Measurements from ENCODE around the gene LAMP5. TPM values are rescaled to one million over a fixed set of nuclear protein-coding genes. Genes with fewer than 3 reads are reported as not detected.

LAMP5 gene
- total RNA-seq, 4 donors from 2014 or later: 0.36 to 1.8 TPM; not detected in 2

DNA sequence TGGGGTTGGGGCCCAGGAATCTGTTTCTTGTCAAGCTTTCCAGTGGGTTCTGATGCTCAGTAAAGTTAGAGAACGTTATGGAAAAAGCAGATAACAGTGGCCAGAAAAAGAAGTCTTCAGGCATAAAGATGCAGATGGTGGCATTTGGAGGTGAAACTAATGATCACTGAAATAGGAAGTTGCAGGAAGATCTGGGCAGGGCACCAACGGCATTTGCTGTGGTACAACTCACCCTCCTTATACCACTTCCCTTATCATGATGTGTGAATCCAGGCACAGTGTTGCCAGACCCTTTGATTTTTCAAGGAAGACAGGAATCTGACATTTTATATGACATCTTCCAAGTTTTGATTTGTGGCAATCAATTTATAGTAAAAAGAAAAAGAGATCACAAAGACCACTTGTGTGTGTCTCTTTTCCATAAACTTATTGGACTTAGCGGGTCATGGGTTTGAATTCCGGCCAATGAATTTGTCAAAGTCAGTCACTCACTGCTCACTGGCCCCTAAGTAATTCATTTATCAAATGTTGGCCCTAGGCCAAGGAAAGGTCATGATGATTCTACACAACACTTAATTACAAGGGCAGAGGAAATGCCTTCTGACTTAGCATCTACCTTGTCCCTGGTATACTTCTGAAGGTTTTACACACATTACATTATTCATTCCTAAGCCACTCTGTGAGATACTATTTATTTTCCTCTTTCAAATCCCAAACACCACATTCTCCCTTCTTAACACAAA is 37.6 kb downstream of the LAMP5 start:
- no peak overlapping the region for H3K27ac ChIP-seq
- H3K9me3 ChIP-seq: no peaks in the 10 kb centered on the region
- WGBS: 59% methylated on average over 4 of the region's 4 CpGs
- H3K4me1 ChIP-seq: no peaks in the 10 kb centered on the region
- DNase-seq (ENCODE audit: low spot score in 2 of 2): no peak
- H3K36me3 ChIP-seq: no peaks in the 10 kb centered on the region
- no peaks in the 10 kb centered on the region for H3K27me3 ChIP-seq
- H3K4me3 ChIP-seq: no peak overlapping the region
- no peak for TF ChIP-seq POLR2AphosphoS5 (IDR thresholded peaks at IDR 0.05)
- TF ChIP-seq, protein P1, sequence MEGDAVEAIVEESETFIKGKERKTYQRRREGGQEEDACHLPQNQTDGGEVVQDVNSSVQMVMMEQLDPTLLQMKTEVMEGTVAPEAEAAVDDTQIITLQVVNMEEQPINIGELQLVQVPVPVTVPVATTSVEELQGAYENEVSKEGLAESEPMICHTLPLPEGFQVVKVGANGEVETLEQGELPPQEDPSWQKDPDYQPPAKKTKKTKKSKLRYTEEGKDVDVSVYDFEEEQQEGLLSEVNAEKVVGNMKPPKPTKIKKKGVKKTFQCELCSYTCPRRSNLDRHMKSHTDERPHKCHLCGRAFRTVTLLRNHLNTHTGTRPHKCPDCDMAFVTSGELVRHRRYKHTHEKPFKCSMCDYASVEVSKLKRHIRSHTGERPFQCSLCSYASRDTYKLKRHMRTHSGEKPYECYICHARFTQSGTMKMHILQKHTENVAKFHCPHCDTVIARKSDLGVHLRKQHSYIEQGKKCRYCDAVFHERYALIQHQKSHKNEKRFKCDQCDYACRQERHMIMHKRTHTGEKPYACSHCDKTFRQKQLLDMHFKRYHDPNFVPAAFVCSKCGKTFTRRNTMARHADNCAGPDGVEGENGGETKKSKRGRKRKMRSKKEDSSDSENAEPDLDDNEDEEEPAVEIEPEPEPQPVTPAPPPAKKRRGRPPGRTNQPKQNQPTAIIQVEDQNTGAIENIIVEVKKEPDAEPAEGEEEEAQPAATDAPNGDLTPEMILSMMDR (IDR thresholded peaks at IDR 0.05): no peak
- TF ChIP-seq EP300 (IDR thresholded peaks at IDR 0.05): no peak
- TF ChIP-seq POLR2A (IDR thresholded peaks at IDR 0.05): no peak

DNA sequence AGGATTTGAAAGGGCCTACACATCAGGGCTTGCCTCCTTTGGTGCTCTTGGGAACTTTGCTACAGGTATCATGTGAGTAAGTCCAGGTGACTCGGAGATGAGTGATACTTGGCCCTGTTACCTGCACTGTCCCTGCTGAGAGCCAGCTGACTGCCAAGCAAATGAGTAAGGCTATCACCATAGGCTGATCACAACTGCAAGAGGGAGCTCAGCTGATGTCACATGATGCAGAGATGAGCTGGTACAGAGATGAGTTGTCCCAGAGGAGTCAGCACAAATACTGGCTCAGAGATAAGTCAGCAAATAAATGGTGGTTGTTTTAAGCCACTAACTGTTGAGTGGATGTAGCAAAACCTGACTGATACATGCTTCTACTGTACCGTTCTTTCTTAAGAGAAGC is 41.4 kb downstream of the LAMP5 start:
- TF ChIP-seq, protein P1 (IDR thresholded peaks at IDR 0.05): no peak
- no peak for TF ChIP-seq POLR2AphosphoS5 (IDR thresholded peaks at IDR 0.05)
- TF ChIP-seq EP300 (IDR thresholded peaks at IDR 0.05): no peak
- TF ChIP-seq POLR2A (IDR thresholded peaks at IDR 0.05): no peak
- H3K4me1 ChIP-seq: no peaks in the 10 kb centered on the region
- no peak overlapping the region for H3K4me3 ChIP-seq
- no peak overlapping the region for H3K27ac ChIP-seq
- H3K36me3 ChIP-seq: no peaks in the 10 kb centered on the region
- DNase-seq (ENCODE audit: low spot score in 2 of 2): no peak
- WGBS: 85% methylated on average over 2 of the region's 2 CpGs
- no peaks in the 10 kb centered on the region for H3K9me3 ChIP-seq
- H3K27me3 ChIP-seq: peaks cover 2% of the 10 kb centered on the region

DNA sequence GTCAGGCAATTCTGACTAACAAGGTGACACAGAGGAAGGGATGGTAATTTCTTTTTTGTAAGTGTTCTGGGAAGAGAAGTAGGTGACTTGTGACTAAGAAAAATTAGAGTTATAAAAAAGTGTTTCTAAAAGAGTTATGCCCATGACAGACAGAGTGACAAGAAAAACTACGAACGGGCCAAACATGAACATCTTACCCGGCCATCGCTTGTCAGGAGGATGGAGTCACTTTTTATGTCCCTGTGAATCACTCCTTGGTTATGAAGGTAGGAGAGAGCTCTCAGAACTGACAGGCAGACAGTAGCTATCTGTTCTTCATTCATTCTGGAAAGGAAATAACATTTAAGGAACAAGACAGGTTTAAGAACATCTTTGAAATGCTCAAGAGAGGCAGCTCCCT is 43.0 kb downstream of the LAMP5 start:
- WGBS: 87% methylated on average over 4 of the region's 4 CpGs
- no peak for TF ChIP-seq EP300 (IDR thresholded peaks at IDR 0.05)
- no peak overlapping the region for H3K4me3 ChIP-seq
- H3K36me3 ChIP-seq: no peaks in the 10 kb centered on the region
- no peaks in the 10 kb centered on the region for H3K9me3 ChIP-seq
- H3K27me3 ChIP-seq: peaks cover 4% of the 10 kb centered on the region
- no peaks in the 10 kb centered on the region for H3K4me1 ChIP-seq
- no peak overlapping the region for H3K27ac ChIP-seq
- no peak for DNase-seq (ENCODE audit: low spot score in 2 of 2)

DNA sequence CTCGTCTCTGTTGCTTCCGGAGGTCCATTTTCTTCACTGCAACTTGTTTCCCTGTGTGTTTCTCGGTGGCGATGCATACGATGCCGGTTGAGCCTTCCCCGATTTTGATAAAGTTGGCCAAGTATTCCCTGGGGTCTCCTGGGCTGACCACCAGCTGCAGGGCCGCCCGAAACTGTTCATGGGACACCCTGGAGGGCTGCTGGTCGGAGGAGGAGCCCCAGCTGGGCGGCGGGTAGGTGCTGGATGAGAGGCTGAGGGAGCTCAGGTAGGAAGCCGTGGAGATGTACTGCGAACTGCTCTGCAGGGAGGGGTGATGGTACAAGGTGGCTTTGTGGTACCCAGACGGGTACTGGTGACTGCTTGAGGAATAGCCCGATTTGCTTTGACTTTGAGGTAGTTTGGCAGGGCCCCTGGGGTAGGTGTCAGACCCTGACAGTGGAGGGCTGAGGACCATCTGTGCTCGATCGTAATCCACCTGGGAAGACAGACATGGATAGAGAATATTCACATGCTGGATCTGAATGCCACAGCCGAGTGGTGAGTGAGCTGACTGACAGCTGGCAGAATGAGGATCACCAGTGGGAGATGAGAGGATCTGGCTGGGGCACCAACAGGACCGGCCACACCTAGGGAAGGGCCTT is 51.6 kb downstream of the LAMP5 start:
- Histone ChIP-seq H3K4me3 (no peak overlapping the region), H3K27me3 (peaks cover 2% of the 10 kb centered on the region), H3K27ac (no peak overlapping the region), H3K9me3 (no peaks in the 10 kb centered on the region), H3K36me3 (no peaks in the 10 kb centered on the region), H3K4me1 (no peaks in the 10 kb centered on the region)
- DNase-seq (ENCODE audit: low spot score in 2 of 2): no peak
- TF ChIP-seq, protein P1 (IDR thresholded peaks at IDR 0.05): no peak
- TF ChIP-seq POLR2AphosphoS5 (IDR thresholded peaks at IDR 0.05) (no peak), EP300 (IDR thresholded peaks at IDR 0.05) (no peak), POLR2A (IDR thresholded peaks at IDR 0.05) (no peak)
- WGBS: 90% methylated on average over 19 of the region's 20 CpGs

DNA sequence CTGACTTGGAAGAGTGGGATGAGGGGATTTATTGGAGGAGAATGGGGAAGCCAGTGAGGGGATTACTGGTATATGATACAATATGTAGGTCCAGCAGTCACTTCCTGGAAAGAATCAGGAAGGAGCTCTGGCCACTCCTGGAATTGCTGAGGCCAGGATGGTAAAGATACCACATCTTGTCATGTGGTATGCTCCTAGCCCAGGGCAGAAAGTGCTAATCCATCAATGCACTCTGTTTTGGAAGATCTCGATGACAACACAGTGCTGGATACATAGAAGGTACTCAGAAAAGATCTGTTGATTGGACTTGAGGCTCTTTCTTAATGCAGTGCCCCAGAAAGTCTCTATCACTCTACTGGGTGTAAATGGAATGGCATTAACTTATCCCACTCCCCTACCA is 52.6 kb downstream of the LAMP5 start:
- peaks cover 2% of the 10 kb centered on the region for H3K27me3 ChIP-seq
- no peak overlapping the region for H3K4me3 ChIP-seq
- H3K9me3 ChIP-seq: no peaks in the 10 kb centered on the region
- 67% methylated on average over 1 of the region's 1 CpG for WGBS
- DNase-seq (ENCODE audit: low spot score in 2 of 2): no peak
- TF ChIP-seq POLR2A (IDR thresholded peaks at IDR 0.05): no peak
- TF ChIP-seq EP300 (IDR thresholded peaks at IDR 0.05): no peak
- TF ChIP-seq POLR2AphosphoS5 (IDR thresholded peaks at IDR 0.05): no peak
- TF ChIP-seq, protein P1 (IDR thresholded peaks at IDR 0.05): no peak
- H3K36me3 ChIP-seq: no peaks in the 10 kb centered on the region
- no peak overlapping the region for H3K27ac ChIP-seq
- H3K4me1 ChIP-seq: no peaks in the 10 kb centered on the region

Data from suprapubic skin (tissue), 4 donors.